BLaER1 treated with 17β-estradiol and CSF1 and Interleukin-3, amounts not matched to agents 10 nM and 100 nM (cell line): ENCODE measurements around the gene PKP3.
A peak's percentile ranks its signal among the peaks of the same experiment; 100 is the strongest.

Experiments
- H3K27ac ChIP-seq, 11 experiments: shearing (Covaris generic); formaldehyde crosslinking; 2 replicates each; pipeline ENCODE4 v1.8.1; 2022
- H3K27me3 ChIP-seq, 11 experiments: shearing (Covaris generic); formaldehyde crosslinking; 2 replicates each; pipeline ENCODE4 v1.8.1; 2022
- H3K36me3 ChIP-seq, 11 experiments: shearing (Covaris generic); formaldehyde crosslinking; 2 replicates each; pipeline ENCODE4 v1.8.1; 2022
- H3K4me1 ChIP-seq, 10 experiments: shearing (Covaris generic); formaldehyde crosslinking; 2 replicates each; pipeline ENCODE4 v1.8.1; 2022
- H3K4me2 ChIP-seq, 11 experiments: shearing (Covaris generic); formaldehyde crosslinking; 2 replicates each; pipeline ENCODE4 v1.8.1; 2022
- H3K4me3 ChIP-seq, 10 experiments: shearing (Covaris generic); formaldehyde crosslinking; 2 replicates each; pipeline ENCODE4 v1.8.1; 2022
- H3K9ac ChIP-seq, 11 experiments: shearing (Covaris generic); formaldehyde crosslinking; 2 replicates each; pipeline ENCODE4 v1.8.1; 2022
- H3K9me3 ChIP-seq, 11 experiments: shearing (Covaris generic); formaldehyde crosslinking; replicated peaks in 1 of 11; 2 replicates each; pipeline ENCODE4 v1.8.1; 2022
- H4K20me1 ChIP-seq, 11 experiments: shearing (Covaris generic); formaldehyde crosslinking; 2 replicates each; pipeline ENCODE4 v1.8.1; 2022
- Cebpa-rat ChIP-seq, 11 experiments: shearing (Covaris generic); IDR thresholded peaks; 2 replicates each; pipeline ENCODE4 v1.8.1; 2022

Gene PKP3

GRCh38 chr11:437228-437870 is 43.3 kb downstream of the PKP3 start:
- no peak for TF ChIP-seq Cebpa-rat (IDR thresholded peaks at IDR 0.05)
- H4K20me1 ChIP-seq, result no peaks in the 10 kb centered on the region; a peak in 1 of 22 replicates

GRCh38 chr11:438101-438844 is 44.3 kb downstream of the PKP3 start:
- H3K9ac ChIP-seq, result no peak overlapping the region; a peak in 1 of 22 replicates
- H3K9me3 ChIP-seq, result peaks cover 0 to 5% (median 0%) of the 10 kb centered on the region in 11 experiments; a peak in 1 of 22 replicates
- H3K27me3 ChIP-seq, result peaks cover 0 to 7% (median 0%) of the 10 kb centered on the region in 11 experiments; a peak in 4 of 22 replicates
- H4K20me1 ChIP-seq, result no peaks in the 10 kb centered on the region; a peak in 1 of 22 replicates
- H3K4me3 ChIP-seq, result no peak overlapping the region
- H3K4me2 ChIP-seq, result 0 out of 22 replicates have a peak overlapping the region, but pooled peaks of 2 of the 11 experiments have one; percentile 1 to 7
- no peak overlapping the region for H3K27ac ChIP-seq
- TF ChIP-seq Cebpa-rat (IDR thresholded peaks at IDR 0.05), result no peak
- H3K4me1 ChIP-seq, result peaks cover 12 to 40% (median 32%) of the 10 kb centered on the region in 10 experiments; a peak in 18 of 20 replicates
- H3K36me3 ChIP-seq, result no peaks in the 10 kb centered on the region

More at GRCh38 chr11:437228-437870, 43.3 kb downstream of the PKP3 start:
- H3K9ac ChIP-seq, result no peak overlapping the region; a peak in 1 of 22 replicates
- H3K9me3 ChIP-seq, result peaks cover 0 to 5% (median 0%) of the 10 kb centered on the region in 11 experiments; a peak in 1 of 22 replicates
- H3K4me1 ChIP-seq, result peaks cover 12 to 31% (median 24%) of the 10 kb centered on the region in 10 experiments; a peak in 18 of 20 replicates
- H3K4me2 ChIP-seq, result peak overlapping the region in 3 of 11 experiments; percentile 1 to 24 (median 7); a peak in 1 of 22 replicates
- H3K27me3 ChIP-seq, result peaks cover 0 to under 1% (median 0%) of the 10 kb centered on the region in 11 experiments; a peak in 1 of 22 replicates
- H3K36me3 ChIP-seq, result no peaks in the 10 kb centered on the region
- H3K4me3 ChIP-seq, result no peak overlapping the region
- H3K27ac ChIP-seq, result no peak overlapping the region

- peaks cover 0 to 5% (median 0%) of the 10 kb centered on the region in 11 experiments; a peak in 1 of 22 replicates for H3K9me3 ChIP-seq
- H4K20me1 ChIP-seq, result no peaks in the 10 kb centered on the region; a peak in 1 of 22 replicates
- no peak overlapping the region for H3K4me3 ChIP-seq
- H3K4me1 ChIP-seq, result peaks cover 20 to 51% (median 42%) of the 10 kb centered on the region in 10 experiments
- H3K27ac ChIP-seq, result no peak overlapping the region
- peaks cover 0 to 7% (median 0%) of the 10 kb centered on the region in 11 experiments; a peak in 4 of 22 replicates for H3K27me3 ChIP-seq
- no peak overlapping the region for H3K4me2 ChIP-seq
- H3K36me3 ChIP-seq, result no peaks in the 10 kb centered on the region
- H3K9ac ChIP-seq, result no peak overlapping the region
- TF ChIP-seq Cebpa-rat (IDR thresholded peaks at IDR 0.05), result no peak
Measured at GRCh38 chr11:439315-440064, 45.5 kb downstream of the PKP3 start.

- H3K9ac ChIP-seq, result peak overlapping the region in 3 of 11 experiments; percentile 54 to 63 (median 62); a peak in 2 of 22 replicates
- H3K4me1 ChIP-seq, result peaks cover 23 to 52% (median 43%) of the 10 kb centered on the region in 10 experiments
- peak overlapping the region in 10 of 11 experiments; percentile 70 to 89 (median 83); a peak in 18 of 22 replicates for H3K4me2 ChIP-seq
- peaks cover 0 to 5% (median 0%) of the 10 kb centered on the region in 11 experiments; a peak in 1 of 22 replicates for H3K9me3 ChIP-seq
- H3K27ac ChIP-seq, result no peak overlapping the region
- H4K20me1 ChIP-seq, result no peaks in the 10 kb centered on the region
- H3K36me3 ChIP-seq, result no peaks in the 10 kb centered on the region
- H3K4me3 ChIP-seq, result no peak overlapping the region; a peak in 1 of 20 replicates
- no peak for TF ChIP-seq Cebpa-rat (IDR thresholded peaks at IDR 0.05)
- peaks cover 0 to 7% (median 0%) of the 10 kb centered on the region in 11 experiments; a peak in 4 of 22 replicates for H3K27me3 ChIP-seq
Measured at GRCh38 chr11:440065-441042, 46.3 kb downstream of the PKP3 start.

GRCh38 chr11:441043-441417 is 47.0 kb downstream of the PKP3 start:
- H3K27ac ChIP-seq, result no peak overlapping the region
- peak overlapping the region in 4 of 10 experiments; percentile 33 to 59 (median 51); a peak in 5 of 20 replicates for H3K4me3 ChIP-seq
- H4K20me1 ChIP-seq, result no peaks in the 10 kb centered on the region
- no peak for TF ChIP-seq Cebpa-rat (IDR thresholded peaks at IDR 0.05)
- H3K9me3 ChIP-seq, result peaks cover 0 to 5% (median 0%) of the 10 kb centered on the region in 11 experiments; a peak in 1 of 22 replicates
- peaks cover 23 to 52% (median 43%) of the 10 kb centered on the region in 10 experiments for H3K4me1 ChIP-seq
- H3K9ac ChIP-seq, result peak overlapping the region in 8 of 11 experiments; percentile 15 to 63 (median 54); a peak in 8 of 22 replicates
- no peaks in the 10 kb centered on the region for H3K36me3 ChIP-seq
- H3K27me3 ChIP-seq, result peaks cover 0 to 7% (median 0%) of the 10 kb centered on the region in 11 experiments; a peak in 4 of 22 replicates
- peak overlapping the region; percentile 70 to 89 (median 83); a peak in 21 of 22 replicates for H3K4me2 ChIP-seq

- TF ChIP-seq Cebpa-rat (IDR thresholded peaks at IDR 0.05), result no peak
- H3K36me3 ChIP-seq, result no peaks in the 10 kb centered on the region
- peak within 1 kb of the TSS; percentile 70 to 96 (median 84) for H3K4me2 ChIP-seq
- no peaks in the 10 kb centered on the region for H4K20me1 ChIP-seq
- peak within 1 kb of the TSS in 9 of 11 experiments; percentile 37 to 65 (median 53); a peak in 13 of 22 replicates for H3K9ac ChIP-seq
- H3K4me3 ChIP-seq, result peak within 1 kb of the TSS in 8 of 10 experiments; percentile 33 to 59 (median 44); a peak in 14 of 20 replicates
- peak within 1 kb of the TSS in 3 of 11 experiments; percentile 43 to 51 (median 47); a peak in 6 of 22 replicates for H3K27ac ChIP-seq
- H3K4me1 ChIP-seq, result peaks cover 23 to 52% (median 43%) of the 10 kb centered on the region in 10 experiments
- H3K27me3 ChIP-seq, result peaks cover 0 to 7% (median 0%) of the 10 kb centered on the region in 11 experiments; a peak in 4 of 22 replicates
- H3K9me3 ChIP-seq, result peaks cover 0 to 5% (median 0%) of the 10 kb centered on the region in 11 experiments; a peak in 1 of 22 replicates
Measured at GRCh38 chr11:441418-442274, 47.6 kb downstream of the PKP3 start, which contains the start of gene ANO9. ANO9 (minus strand) TSS chr11:442011; CDS start chr11:441926, 85 bp downstream.
